Activated T-cell treated with anti-CD3 and anti-CD28 coated beads, Interleukin-2, amount 50 U/mL, for 4 hours (primary cell): Measurements from ENCODE around the gene EPB41L3. TPM values are rescaled to one million over a fixed set of nuclear protein-coding genes. Genes with fewer than 3 reads are reported as not detected.
"Not testable (repeated sequence)": the region's sequence is repeated elsewhere in the genome, so short reads cannot be mapped to it uniquely, and the experiment has no call there.

ENCODE experiments used
- ATAC-seq, 2 donors: fragments of 200-7000 bp; cut with Tn5 transposase; one replicate each; pipeline ENCODE4 v1.10.0; 2021
- DNase-seq: peaks from one replicate; pipeline ENCODE4 v3.0.0-alpha.2; 2020
- H3K27me3 Mint-ChIP-seq: one replicate; pipeline ENCODE4 v1.8.0; 2021; ENCODE audit warnings: low read depth, mixed read lengths
- H3K36me3 Mint-ChIP-seq: one replicate; pipeline ENCODE4 v1.8.0; 2022; ENCODE audit warnings: mixed read lengths; ENCODE audit not compliant: insufficient read depth
- H3K4me1 Mint-ChIP-seq: one replicate; pipeline ENCODE4 v1.8.0; 2021; ENCODE audit warnings: low read depth, mixed read lengths
- H3K4me3 Mint-ChIP-seq: one replicate; pipeline ENCODE4 v1.8.0; 2021; ENCODE audit warnings: mild to moderate bottlenecking, moderate library complexity, mixed read lengths
- H3K9me3 Mint-ChIP-seq: one replicate; pipeline ENCODE4 v1.8.0; 2021; ENCODE audit warnings: mixed read lengths
- total RNA-seq, 3 donors: library from RNA; stranded (reverse); gene quantifications; one replicate each; pipeline ENCODE4 v1.2.1, GENCODE V29; 2021

The EPB41L3 gene
- total RNA-seq, 3 donors from 2014 or later: 0.25 to 1.1 (median 0.57) TPM

- H3K4me3 Mint-ChIP-seq: no peak overlapping the region
- H3K27me3 Mint-ChIP-seq: peaks cover 8% of the 10 kb centered on the region
- no peaks in the 10 kb centered on the region for H3K36me3 Mint-ChIP-seq
- H3K9me3 Mint-ChIP-seq: no peaks in the 10 kb centered on the region
- H3K4me1 Mint-ChIP-seq: peaks cover 3% of the 10 kb centered on the region
- DNase-seq (no peak), ATAC-seq (no peak)
These were observed 24.9 kb downstream of the EPB41L3 start for GRCh38 chr18:5518899-5519371.

DNA sequence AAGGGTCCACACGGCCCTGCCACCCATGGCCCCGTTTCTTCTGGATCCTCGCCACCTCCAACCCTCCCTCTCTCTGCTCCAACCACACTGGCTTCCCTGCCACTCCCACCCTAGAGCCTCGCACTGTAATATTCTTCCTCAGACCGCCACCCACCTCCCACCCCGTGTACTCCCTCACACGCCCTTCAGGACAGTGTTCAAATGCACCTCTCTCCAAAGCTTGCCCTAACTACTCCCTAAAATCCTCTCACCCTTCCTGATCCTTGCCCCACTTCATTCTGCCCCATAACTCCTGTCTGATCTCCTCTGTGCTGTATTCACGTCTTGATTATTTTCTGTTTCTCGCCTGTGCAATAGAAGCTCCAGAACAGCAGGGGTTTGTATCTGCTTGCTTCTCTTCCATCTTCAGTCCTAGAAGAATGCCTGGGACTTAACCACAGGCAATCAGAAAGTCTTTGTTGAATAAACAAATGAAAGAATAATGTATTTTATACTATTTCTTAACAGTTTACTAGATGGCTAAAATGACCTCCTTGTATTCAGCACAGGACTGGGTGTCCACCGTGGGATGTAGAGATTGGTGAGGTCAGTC lies 25.5 kb downstream of the EPB41L3 start:
- H3K4me1 Mint-ChIP-seq: peaks cover 3% of the 10 kb centered on the region

DNA sequence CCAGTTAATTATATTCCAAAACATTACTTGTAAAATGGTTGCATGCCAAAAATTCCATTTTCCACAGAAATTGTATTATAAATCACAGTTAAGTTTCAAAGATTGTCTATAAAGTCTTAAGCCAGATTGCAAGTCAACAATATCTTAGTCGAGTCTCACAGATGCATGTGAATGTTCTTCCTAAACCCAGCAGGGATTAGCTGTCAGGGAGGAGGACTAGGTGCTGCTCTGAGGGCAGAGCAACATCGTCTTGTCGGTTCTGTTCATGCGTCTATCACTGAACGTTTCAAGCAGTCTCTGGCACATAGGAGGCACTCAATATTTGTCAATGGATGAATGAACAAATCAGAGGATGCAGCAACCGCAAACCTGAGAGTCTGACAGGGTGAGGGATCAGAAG lies 27.0 kb downstream of the EPB41L3 start:
- Mint-ChIP-seq H3K9me3 (no peaks in the 10 kb centered on the region), H3K27me3 (peaks cover 12% of the 10 kb centered on the region), H3K36me3 (no peaks in the 10 kb centered on the region), H3K4me3 (no peak overlapping the region), H3K4me1 (peaks cover 3% of the 10 kb centered on the region)
- no peak for DNase-seq
- ATAC-seq: no peak

More for the DNA sequence above, 25.5 kb downstream of the EPB41L3 start:
- Mint-ChIP-seq H3K9me3 (no peaks in the 10 kb centered on the region), H3K4me3 (no peak overlapping the region), H3K27me3 (peaks cover 8% of the 10 kb centered on the region), H3K36me3 (no peaks in the 10 kb centered on the region)
- ATAC-seq (no peak), DNase-seq (no peak)

- no peaks in the 10 kb centered on the region for H3K36me3 Mint-ChIP-seq
- H3K4me3 Mint-ChIP-seq: no peak overlapping the region
- H3K4me1 Mint-ChIP-seq: peaks cover 3% of the 10 kb centered on the region
These were observed 28.6 kb downstream of the EPB41L3 start for GRCh38 chr18:5515011-5515784.

GRCh38 chr18:5513947-5514346 lies 29.9 kb downstream of the EPB41L3 start:
- Mint-ChIP-seq H3K9me3 (no peaks in the 10 kb centered on the region), H3K27me3 (peaks cover 8% of the 10 kb centered on the region), H3K4me3 (no peak overlapping the region), H3K36me3 (no peaks in the 10 kb centered on the region), H3K4me1 (peaks cover 3% of the 10 kb centered on the region)
- ATAC-seq (no peak), DNase-seq (no peak)

More at GRCh38 chr18:5515011-5515784, 28.6 kb downstream of the EPB41L3 start:
- Mint-ChIP-seq H3K9me3 (no peaks in the 10 kb centered on the region), H3K27me3 (peaks cover 12% of the 10 kb centered on the region)
- DNase-seq (no peak), ATAC-seq (no peak)

GRCh38 chr18:5512176-5512575 lies 31.6 kb downstream of the EPB41L3 start:
- Mint-ChIP-seq H3K9me3 (no peaks in the 10 kb centered on the region), H3K4me3 (no peak overlapping the region), H3K4me1 (peaks cover 3% of the 10 kb centered on the region), H3K27me3 (peaks cover 4% of the 10 kb centered on the region), H3K36me3 (no peaks in the 10 kb centered on the region)
- no peak for ATAC-seq
- no peak for DNase-seq

- not testable (repeated sequence) for H3K36me3 Mint-ChIP-seq, H3K4me3 Mint-ChIP-seq, H3K4me1 Mint-ChIP-seq, DNase-seq, H3K9me3 Mint-ChIP-seq, ATAC-seq, H3K27me3 Mint-ChIP-seq
These were observed 32.3 kb downstream of the EPB41L3 start for GRCh38 chr18:5511541-5511940.

GRCh38 chr18:5510135-5510846 lies 33.5 kb downstream of the EPB41L3 start:
- H3K36me3 Mint-ChIP-seq: no peaks in the 10 kb centered on the region
- no peaks in the 10 kb centered on the region for H3K4me1 Mint-ChIP-seq
- H3K27me3 Mint-ChIP-seq: peaks cover 9% of the 10 kb centered on the region

GRCh38 chr18:5508821-5509220 lies 35.0 kb downstream of the EPB41L3 start:
- no peaks in the 10 kb centered on the region for H3K9me3 Mint-ChIP-seq
- no peak overlapping the region for H3K4me3 Mint-ChIP-seq
- H3K36me3 Mint-ChIP-seq: no peaks in the 10 kb centered on the region
- ATAC-seq: no peak
- no peaks in the 10 kb centered on the region for H3K4me1 Mint-ChIP-seq
- H3K27me3 Mint-ChIP-seq: peaks cover 14% of the 10 kb centered on the region
- no peak for DNase-seq

More at GRCh38 chr18:5510135-5510846, 33.5 kb downstream of the EPB41L3 start:
- H3K4me3 Mint-ChIP-seq: no peak overlapping the region
- H3K9me3 Mint-ChIP-seq: no peaks in the 10 kb centered on the region
- ATAC-seq (no peak), DNase-seq (no peak)

- peaks cover 14% of the 10 kb centered on the region for H3K27me3 Mint-ChIP-seq
- DNase-seq (no peak), ATAC-seq (no peak)
- H3K4me3 Mint-ChIP-seq: no peak overlapping the region
- no peaks in the 10 kb centered on the region for H3K36me3 Mint-ChIP-seq
- H3K9me3 Mint-ChIP-seq: no peaks in the 10 kb centered on the region
- H3K4me1 Mint-ChIP-seq: no peaks in the 10 kb centered on the region
These were observed 36.0 kb downstream of the EPB41L3 start for GRCh38 chr18:5507756-5508155.

- H3K9me3 Mint-ChIP-seq: no peaks in the 10 kb centered on the region
These were observed 37.6 kb downstream of the EPB41L3 start for GRCh38 chr18:5506174-5506573.

DNA sequence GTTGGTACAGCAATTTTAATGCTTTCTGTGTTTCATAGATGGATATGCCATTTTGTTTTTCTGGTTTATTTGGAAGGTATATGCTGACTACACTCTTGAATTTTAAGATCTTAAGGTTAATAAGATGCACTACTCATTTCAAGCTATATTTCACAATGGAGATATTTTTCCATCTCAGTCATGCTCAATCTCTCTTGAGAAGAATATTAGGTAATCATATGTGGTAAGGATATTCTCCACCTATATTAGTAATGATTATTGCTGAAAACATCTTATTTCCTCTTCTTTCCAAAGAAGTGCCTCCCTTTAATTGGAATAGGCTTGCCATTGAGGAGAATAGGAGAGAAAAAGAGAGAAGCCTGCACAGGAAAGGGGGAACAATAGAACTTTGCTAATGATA lies 40.1 kb downstream of the EPB41L3 start:
- no peaks in the 10 kb centered on the region for H3K36me3 Mint-ChIP-seq
- H3K4me1 Mint-ChIP-seq: no peaks in the 10 kb centered on the region
- no peaks in the 10 kb centered on the region for H3K9me3 Mint-ChIP-seq
- ATAC-seq: no peak
- H3K27me3 Mint-ChIP-seq: peaks cover 10% of the 10 kb centered on the region
- no peak overlapping the region for H3K4me3 Mint-ChIP-seq
- DNase-seq: no peak

More at GRCh38 chr18:5506174-5506573, 37.6 kb downstream of the EPB41L3 start:
- Mint-ChIP-seq H3K4me3 (no peak overlapping the region), H3K27me3 (peaks cover 10% of the 10 kb centered on the region), H3K36me3 (no peaks in the 10 kb centered on the region), H3K4me1 (no peaks in the 10 kb centered on the region)
- no peak for DNase-seq
- no peak for ATAC-seq

DNA sequence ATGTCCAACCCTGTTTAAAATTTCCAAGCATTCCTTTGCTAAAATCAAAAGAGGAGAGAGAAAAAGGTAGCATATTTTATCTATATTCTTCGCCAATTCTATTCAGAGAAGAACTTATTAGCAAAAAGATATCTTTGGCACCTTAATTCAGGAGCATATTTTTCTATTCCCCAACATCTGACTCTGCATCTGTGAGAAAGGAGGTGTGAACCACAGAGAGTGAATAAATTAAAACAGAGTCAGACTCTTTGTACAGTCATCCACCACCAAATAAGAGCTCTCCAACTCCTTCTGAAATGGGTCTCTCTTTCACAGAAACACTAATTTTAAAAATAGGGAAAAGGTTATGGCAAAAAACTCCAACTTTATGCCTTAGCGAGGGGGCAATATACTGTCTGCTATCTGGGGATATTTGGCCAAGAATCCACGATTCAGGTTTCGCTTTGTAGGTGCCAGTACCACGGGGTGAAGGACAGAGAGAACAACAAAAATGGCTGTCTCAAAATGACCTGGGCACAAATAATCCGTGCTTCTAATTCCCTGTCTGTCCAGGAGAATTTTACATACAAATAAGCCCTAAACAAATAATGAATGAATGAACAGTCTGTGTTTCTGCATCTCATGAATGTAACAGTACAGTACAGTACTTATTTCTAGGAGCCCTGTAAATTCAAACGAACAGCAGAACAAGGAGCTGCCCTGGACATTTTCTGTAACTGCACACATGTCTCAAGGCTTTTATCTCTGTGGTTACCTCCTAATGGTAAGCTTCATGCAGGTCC lies 43.4 kb downstream of the EPB41L3 start:
- Mint-ChIP-seq H3K36me3 (no peaks in the 10 kb centered on the region), H3K27me3 (peaks cover 5% of the 10 kb centered on the region), H3K9me3 (no peaks in the 10 kb centered on the region), H3K4me1 (no peaks in the 10 kb centered on the region), H3K4me3 (no peak overlapping the region)
- no peak for DNase-seq
- no peak for ATAC-seq

GRCh38 chr18:5498452-5498851 lies 45.3 kb downstream of the EPB41L3 start:
- no peak for ATAC-seq
- no peaks in the 10 kb centered on the region for H3K4me1 Mint-ChIP-seq
- H3K27me3 Mint-ChIP-seq: peaks cover 2% of the 10 kb centered on the region
- no peaks in the 10 kb centered on the region for H3K9me3 Mint-ChIP-seq
- H3K4me3 Mint-ChIP-seq: no peak overlapping the region
- no peaks in the 10 kb centered on the region for H3K36me3 Mint-ChIP-seq
- DNase-seq: no peak
